Measurements from ENCODE around the gene PSMG3.

The PSMG3 gene

DNA sequence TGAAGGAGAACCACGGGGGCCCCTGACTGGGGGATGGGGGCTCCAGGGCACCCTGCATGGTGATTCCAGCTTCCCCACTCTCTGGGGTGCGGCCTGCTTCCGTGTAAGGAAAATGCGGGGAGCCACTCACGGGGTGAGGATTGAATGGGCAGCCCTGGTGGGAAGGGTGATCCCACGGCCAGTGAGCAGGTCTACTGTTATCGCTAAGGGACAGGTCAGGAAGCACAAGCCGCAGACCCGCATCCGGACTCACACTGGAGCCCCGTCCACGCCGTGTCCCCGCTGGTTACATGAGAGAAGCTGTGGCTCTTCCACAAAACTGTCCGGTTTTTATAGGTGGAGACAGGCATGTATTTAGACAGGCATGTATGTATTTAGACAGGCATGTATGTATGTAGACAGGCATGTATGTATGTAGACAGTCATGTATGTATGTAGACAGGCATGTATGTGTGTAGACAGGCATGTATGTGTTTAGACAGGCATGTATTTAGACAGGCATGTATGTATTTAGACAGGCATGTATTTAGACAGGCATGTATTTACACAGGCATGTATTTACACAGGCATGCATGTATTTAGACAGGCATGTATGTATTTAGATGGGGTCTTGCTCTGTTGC lies 5.7 kb downstream of the PSMG3 start:
- Histone ChIP-seq H3K4me1 (ENCODE audit: control insufficient read depth, insufficient read depth, low read length) (peaks cover 3% of the 10 kb centered on the region), H3K9me3 (ENCODE audit: control insufficient read depth, insufficient read depth, low read length) (no peaks in the 10 kb centered on the region), H3K27ac (ENCODE audit: low read length) (no peak overlapping the region), H3K36me3 (ENCODE audit: control insufficient read depth, insufficient read depth, low read length) (peaks cover 13% of the 10 kb centered on the region), H3K4me3 (ENCODE audit: low read length) (no peak overlapping the region), H3K27me3 (ENCODE audit: control insufficient read depth, insufficient read depth, low read length) (no peaks in the 10 kb centered on the region)
- no peak for DNase-seq (ENCODE audit: low read depth, low spot score)
- WGBS (ENCODE audit: insufficient coverage, insufficient read length) = no CpG with 5 or more reads among the region's 15 CpGs

DNA sequence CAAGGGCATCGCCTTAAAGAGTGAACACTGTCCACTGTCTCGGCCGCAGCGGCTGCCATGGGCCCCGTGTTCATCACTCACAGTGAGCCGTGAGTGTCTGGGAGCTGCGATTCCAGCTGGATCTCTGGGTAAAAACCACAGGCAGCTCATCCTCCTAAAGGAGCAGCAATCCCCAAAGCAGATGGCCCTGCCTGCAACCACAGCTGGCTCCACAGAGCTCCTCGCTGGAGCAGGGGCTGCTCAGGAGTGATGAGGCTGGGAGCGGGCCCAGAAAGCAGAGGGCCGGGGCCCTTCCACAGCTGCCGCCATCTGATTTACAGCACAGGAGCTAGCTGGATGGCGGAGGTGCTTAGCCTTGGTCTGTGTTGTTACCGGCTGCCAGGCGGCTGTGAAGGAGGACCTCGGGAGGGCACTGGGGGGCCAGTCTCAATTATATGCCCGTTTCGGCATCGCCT lies 7.2 kb downstream of the PSMG3 start:
- Histone ChIP-seq H3K4me1 (ENCODE audit: control insufficient read depth, insufficient read depth, low read length) (no peaks in the 10 kb centered on the region; the same call in 1 of the 2 replicates), H3K36me3 (ENCODE audit: control insufficient read depth, insufficient read depth, low read length) (peaks cover 9% of the 10 kb centered on the region), H3K27ac (ENCODE audit: low read length) (no peak overlapping the region), H3K4me3 (ENCODE audit: low read length) (no peak overlapping the region), H3K27me3 (ENCODE audit: control insufficient read depth, insufficient read depth, low read length) (no peaks in the 10 kb centered on the region), H3K9me3 (ENCODE audit: control insufficient read depth, insufficient read depth, low read length) (no peaks in the 10 kb centered on the region)
- no peak for DNase-seq (ENCODE audit: low read depth, low spot score)
- WGBS (ENCODE audit: insufficient coverage, insufficient read length) = no CpG with 5 or more reads among the region's 18 CpGs

DNA sequence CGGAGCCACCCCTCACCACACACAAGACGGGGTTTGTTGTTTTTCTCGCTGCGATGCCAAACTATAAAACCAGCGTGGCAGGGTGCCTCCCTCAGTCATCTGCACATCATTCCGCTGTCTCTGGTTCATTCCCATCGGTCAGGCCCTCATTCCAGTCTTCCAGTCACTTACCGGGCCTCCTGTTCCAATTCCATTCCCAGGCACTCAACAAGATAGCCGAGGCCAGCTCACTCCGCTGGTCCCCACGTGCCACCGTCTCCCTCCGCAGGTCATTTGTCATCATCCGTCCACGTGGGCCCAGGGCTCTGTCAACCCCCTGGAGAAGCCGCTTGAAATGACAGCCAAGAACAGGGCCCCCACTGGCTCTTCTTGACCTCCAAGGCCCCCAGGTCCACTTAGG lies 7.7 kb downstream of the PSMG3 start:
- H3K9me3 ChIP-seq (ENCODE audit: control insufficient read depth, insufficient read depth, low read length) = no peaks in the 10 kb centered on the region
- WGBS (ENCODE audit: insufficient coverage, insufficient read length) = no CpG with 5 or more reads among the region's 16 CpGs
- no peak overlapping the region for H3K27ac ChIP-seq (ENCODE audit: low read length)
- H3K27me3 ChIP-seq (ENCODE audit: control insufficient read depth, insufficient read depth, low read length) = no peaks in the 10 kb centered on the region
- DNase-seq (ENCODE audit: low read depth, low spot score) = no peak
- no peaks in the 10 kb centered on the region; the same call in 1 of the 2 replicates for H3K4me1 ChIP-seq (ENCODE audit: control insufficient read depth, insufficient read depth, low read length)
- H3K4me3 ChIP-seq (ENCODE audit: low read length) = no peak overlapping the region
- H3K36me3 ChIP-seq (ENCODE audit: control insufficient read depth, insufficient read depth, low read length) = peaks cover 4% of the 10 kb centered on the region

DNA sequence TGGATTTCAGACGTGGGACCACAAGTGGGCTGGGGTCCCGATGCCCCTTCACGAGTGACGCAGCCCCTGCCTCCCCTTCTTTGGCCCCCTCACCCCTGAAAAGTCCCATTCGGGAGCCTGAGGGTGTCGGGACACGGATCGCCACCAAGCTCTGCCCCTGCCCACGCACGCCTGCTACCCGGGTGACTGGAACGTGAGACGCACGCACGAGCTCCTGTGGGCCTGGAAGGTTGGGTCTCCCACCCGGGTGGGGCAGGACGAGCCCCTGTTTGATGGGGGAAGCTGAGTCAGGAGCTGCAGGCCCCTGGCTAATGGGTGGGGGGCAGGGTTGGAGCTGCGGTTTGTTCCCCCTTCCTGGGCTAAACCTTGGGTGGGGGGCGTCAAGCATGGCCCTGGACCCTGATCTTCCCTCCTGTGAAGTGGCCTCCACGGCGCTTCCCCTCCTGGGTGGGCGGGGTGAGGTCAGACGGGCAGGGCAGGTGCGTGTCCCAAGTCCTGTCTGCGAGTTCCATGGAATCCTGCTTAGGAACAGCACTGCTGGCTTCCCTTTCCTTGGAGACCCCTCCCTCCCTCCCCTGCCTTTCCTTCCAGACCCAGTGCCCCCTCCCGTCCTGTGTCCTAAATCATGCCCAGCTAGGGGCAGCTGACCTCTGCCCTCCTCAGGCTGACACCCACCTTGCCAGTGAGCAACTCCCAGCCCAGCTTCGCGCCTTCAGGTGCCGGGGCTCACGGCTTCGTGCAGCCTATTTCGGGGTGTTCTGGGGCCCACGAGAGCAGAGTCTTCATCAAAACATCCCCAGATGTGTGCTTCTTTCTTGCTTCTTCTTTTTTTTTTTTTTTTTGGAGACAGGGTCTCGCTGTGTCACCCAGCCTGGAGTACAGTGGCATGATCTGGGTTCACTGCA lies 8.5 kb downstream of the PSMG3 start:
- Histone ChIP-seq H3K4me1 (ENCODE audit: control insufficient read depth, insufficient read depth, low read length) (no peaks in the 10 kb centered on the region; the same call in 1 of the 2 replicates), H3K36me3 (ENCODE audit: control insufficient read depth, insufficient read depth, low read length) (no peaks in the 10 kb centered on the region; the same call in 1 of the 2 replicates), H3K9me3 (ENCODE audit: control insufficient read depth, insufficient read depth, low read length) (no peaks in the 10 kb centered on the region), H3K27me3 (ENCODE audit: control insufficient read depth, insufficient read depth, low read length) (no peaks in the 10 kb centered on the region), H3K4me3 (ENCODE audit: low read length) (no peak overlapping the region), H3K27ac (ENCODE audit: low read length) (no peak overlapping the region)
- WGBS (ENCODE audit: insufficient coverage, insufficient read length) = no CpG with 5 or more reads among the region's 34 CpGs
- no peak for DNase-seq (ENCODE audit: low read depth, low spot score)

DNA sequence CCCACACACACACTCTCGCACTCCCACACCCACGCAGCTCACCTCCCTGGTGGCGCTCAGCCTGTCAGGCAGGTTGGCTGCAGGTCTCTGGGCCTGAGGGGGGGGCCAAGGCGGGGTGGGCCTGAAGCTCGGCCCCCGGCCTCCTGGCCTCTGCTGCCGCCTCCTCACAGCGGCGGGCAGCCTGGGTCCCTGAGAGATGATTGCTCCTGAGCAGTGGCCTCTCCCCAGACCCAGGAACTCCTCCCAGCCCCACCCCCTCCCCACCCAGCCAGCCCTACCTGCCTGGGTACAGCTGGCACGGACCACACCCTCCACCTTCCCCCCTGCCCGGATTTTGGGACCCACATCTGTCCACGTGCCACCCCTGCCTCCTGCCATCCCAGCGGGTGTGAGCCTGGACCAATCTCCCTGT lies 9.2 kb downstream of the PSMG3 start:
- Histone ChIP-seq H3K27me3 (ENCODE audit: control insufficient read depth, insufficient read depth, low read length) (no peaks in the 10 kb centered on the region), H3K27ac (ENCODE audit: low read length) (no peak overlapping the region), H3K9me3 (ENCODE audit: control insufficient read depth, insufficient read depth, low read length) (no peaks in the 10 kb centered on the region), H3K4me1 (ENCODE audit: control insufficient read depth, insufficient read depth, low read length) (peaks cover 1% of the 10 kb centered on the region; the same call in 1 of the 2 replicates), H3K36me3 (ENCODE audit: control insufficient read depth, insufficient read depth, low read length) (no peaks in the 10 kb centered on the region; the same call in 1 of the 2 replicates), H3K4me3 (ENCODE audit: low read length) (no peak overlapping the region)
- DNase-seq (ENCODE audit: low read depth, low spot score) = no peak
- WGBS (ENCODE audit: insufficient coverage, insufficient read length) = no CpG with 5 or more reads among the region's 13 CpGs

DNA sequence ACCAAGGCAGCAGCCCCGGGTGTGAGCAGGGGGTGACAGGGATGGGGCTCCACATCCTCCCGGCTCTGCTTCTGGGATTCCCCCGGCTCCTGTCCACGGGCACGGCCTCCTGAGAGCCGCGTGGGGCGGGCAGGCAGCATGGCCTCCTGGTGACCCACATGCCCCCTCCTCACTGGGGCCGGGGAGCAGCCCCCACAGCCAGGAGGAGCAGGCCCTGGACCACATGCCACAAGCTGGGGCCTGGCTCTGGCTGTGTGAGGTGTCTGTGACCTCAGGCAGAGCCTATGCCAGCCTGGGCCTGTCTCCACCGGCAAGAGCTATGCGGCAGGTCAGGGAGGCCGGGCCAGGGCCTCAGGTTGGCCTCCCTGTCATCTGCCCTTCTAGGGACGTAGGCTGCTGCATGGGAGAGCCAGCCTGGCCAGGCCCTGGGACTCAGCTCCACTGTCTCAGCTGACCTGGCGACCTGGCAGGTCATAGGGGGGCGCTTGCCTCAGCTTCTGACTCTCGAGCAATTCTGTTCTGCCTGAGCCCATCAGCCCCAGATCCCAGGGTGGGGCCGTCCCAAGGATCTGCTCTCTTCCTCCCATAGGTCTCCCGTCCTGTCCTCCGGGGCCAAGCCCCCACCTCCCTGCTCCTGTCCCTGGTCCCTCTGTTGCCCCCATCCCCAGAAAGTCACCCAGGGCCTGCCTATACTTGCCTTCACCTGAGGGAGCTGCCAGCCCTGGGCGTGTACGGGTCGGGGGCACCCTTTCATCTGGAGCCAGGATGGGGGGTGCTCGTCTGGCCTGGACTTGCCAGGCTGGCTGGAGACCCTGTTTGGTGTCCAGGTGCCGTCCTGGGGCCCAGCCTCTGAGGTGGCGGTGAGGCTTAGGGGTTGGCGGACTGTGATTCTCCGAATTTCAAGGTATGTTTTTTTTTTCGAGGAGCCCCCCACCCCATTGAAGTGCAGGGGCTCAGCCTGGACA lies 9.9 kb downstream of the PSMG3 start:
- Histone ChIP-seq H3K27me3 (ENCODE audit: control insufficient read depth, insufficient read depth, low read length) (no peaks in the 10 kb centered on the region), H3K27ac (ENCODE audit: low read length) (no peak overlapping the region), H3K4me1 (ENCODE audit: control insufficient read depth, insufficient read depth, low read length) (peaks cover 6% of the 10 kb centered on the region; the same call in 1 of the 2 replicates), H3K36me3 (ENCODE audit: control insufficient read depth, insufficient read depth, low read length) (no peaks in the 10 kb centered on the region; the same call in 1 of the 2 replicates), H3K9me3 (ENCODE audit: control insufficient read depth, insufficient read depth, low read length) (no peaks in the 10 kb centered on the region), H3K4me3 (ENCODE audit: low read length) (no peak overlapping the region)
- no peak for DNase-seq (ENCODE audit: low read depth, low spot score)
- no CpG with 5 or more reads among the region's 28 CpGs for WGBS (ENCODE audit: insufficient coverage, insufficient read length)

DNA sequence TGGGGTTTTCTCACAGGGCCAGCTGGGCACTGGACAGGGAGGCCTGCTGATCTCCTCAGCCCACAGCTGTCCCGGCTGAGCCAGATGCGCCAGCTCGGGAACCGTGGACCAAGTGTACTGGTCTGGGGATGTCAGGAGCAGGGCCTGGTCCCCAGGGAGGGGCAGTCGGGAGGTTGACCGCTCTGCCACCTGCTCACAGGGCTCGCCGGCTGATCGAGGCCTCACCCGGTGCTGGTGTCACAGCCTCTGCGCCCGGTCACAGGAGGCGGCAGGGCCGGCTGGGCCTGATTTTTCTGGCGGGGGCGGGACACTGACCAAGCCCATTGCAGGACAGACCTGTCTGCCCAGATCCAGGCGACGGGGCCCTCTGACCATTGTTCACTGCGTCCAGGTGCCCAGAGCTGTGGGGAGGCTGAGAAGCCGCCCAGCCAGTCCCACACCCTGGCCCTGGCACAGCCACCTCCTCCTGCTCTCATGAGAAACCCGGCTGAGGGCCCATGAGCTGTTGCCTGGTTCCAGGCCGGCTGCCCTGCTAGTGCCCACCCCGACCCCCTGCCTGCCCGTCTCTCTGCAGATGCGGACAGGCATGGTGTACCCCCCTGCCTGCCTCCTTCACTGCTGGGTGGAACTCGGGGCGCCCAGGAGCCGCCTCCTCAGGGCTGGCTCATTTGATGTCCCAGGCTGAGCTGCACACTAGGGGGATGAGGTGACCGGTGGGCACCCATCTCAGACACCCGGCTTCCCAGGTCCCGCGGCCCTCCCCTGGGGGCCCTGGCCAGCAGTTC lies 10.8 kb downstream of the PSMG3 start:
- Histone ChIP-seq H3K9me3 (ENCODE audit: control insufficient read depth, insufficient read depth, low read length) (no peaks in the 10 kb centered on the region), H3K27ac (ENCODE audit: low read length) (no peak overlapping the region), H3K4me1 (ENCODE audit: control insufficient read depth, insufficient read depth, low read length) (peaks cover 7% of the 10 kb centered on the region; the same call in 1 of the 2 replicates), H3K27me3 (ENCODE audit: control insufficient read depth, insufficient read depth, low read length) (no peaks in the 10 kb centered on the region), H3K36me3 (ENCODE audit: control insufficient read depth, insufficient read depth, low read length) (no peaks in the 10 kb centered on the region; the same call in 1 of the 2 replicates), H3K4me3 (ENCODE audit: low read length) (no peak overlapping the region)
- no CpG with 5 or more reads among the region's 32 CpGs for WGBS (ENCODE audit: insufficient coverage, insufficient read length)
- DNase-seq (ENCODE audit: low read depth, low spot score) = no peak

DNA sequence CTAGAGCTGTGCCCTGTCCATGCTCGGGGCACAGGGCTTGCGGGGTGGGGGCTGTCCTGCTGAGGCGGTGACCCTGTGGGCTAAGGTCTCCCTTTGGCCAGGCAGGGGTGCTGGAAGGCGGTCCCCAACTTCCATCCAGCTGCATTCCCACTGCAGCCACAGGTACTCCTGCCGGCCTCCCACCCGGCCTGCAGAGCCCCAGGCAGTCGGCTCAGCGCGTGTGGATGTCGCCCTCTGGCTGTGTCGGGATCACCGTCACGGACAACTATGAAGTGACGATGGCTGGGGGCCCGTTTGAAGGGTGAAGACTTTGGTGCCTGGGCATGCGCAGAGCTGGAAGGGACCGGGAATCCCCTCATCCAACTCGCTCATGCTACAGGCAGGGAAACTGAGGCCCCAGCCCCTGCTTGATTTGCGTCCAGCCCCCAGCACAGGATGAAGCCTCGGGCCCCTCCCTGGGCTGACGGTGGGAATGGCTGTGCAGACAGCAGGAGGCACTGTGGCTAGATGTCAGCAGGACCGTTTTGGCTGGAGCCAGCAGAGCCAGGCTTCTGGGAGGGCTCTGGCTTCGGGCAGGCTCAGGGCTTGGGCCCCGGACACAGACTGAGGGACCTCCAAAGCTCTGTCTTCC lies 11.5 kb downstream of the PSMG3 start:
- no peaks in the 10 kb centered on the region for H3K27me3 ChIP-seq (ENCODE audit: control insufficient read depth, insufficient read depth, low read length)
- no peak for DNase-seq (ENCODE audit: low read depth, low spot score)
- H3K4me1 ChIP-seq (ENCODE audit: control insufficient read depth, insufficient read depth, low read length) = peaks cover 7% of the 10 kb centered on the region; the same call in 1 of the 2 replicates
- no peaks in the 10 kb centered on the region for H3K9me3 ChIP-seq (ENCODE audit: control insufficient read depth, insufficient read depth, low read length)
- no peak overlapping the region for H3K27ac ChIP-seq (ENCODE audit: low read length)
- H3K36me3 ChIP-seq (ENCODE audit: control insufficient read depth, insufficient read depth, low read length) = no peaks in the 10 kb centered on the region; the same call in 1 of the 2 replicates
- no peak overlapping the region for H3K4me3 ChIP-seq (ENCODE audit: low read length)
- WGBS (ENCODE audit: insufficient coverage, insufficient read length) = no CpG with 5 or more reads among the region's 24 CpGs

DNA sequence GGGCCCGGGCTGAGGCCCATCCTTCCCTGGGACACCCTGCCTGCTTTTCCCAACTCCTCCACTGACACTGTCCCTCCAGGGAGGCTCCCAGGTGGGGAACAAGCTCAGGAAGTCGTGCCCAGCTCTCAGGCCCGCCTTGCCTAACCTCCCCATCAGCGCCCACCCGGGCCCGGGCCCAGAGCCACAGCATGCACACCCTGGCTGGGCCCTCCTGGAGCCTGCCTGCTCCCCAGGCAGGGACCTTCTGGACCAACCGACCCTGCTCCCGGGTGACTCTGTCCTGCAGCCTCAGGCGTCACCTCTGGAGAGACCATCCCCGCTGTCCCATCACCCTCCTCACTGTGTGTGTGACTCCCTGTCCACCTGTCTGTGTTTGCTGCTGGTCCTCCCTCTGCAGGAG lies 12.1 kb downstream of the PSMG3 start:
- Histone ChIP-seq H3K4me1 (ENCODE audit: control insufficient read depth, insufficient read depth, low read length) (peaks cover 7% of the 10 kb centered on the region; the same call in 1 of the 2 replicates), H3K27me3 (ENCODE audit: control insufficient read depth, insufficient read depth, low read length) (no peaks in the 10 kb centered on the region)
- no CpG with 5 or more reads among the region's 10 CpGs for WGBS (ENCODE audit: insufficient coverage, insufficient read length)

More for the DNA sequence above, 12.1 kb downstream of the PSMG3 start:
- no peak overlapping the region for H3K4me3 ChIP-seq (ENCODE audit: low read length)
- no peaks in the 10 kb centered on the region; the same call in 1 of the 2 replicates for H3K36me3 ChIP-seq (ENCODE audit: control insufficient read depth, insufficient read depth, low read length)
- no peak overlapping the region for H3K27ac ChIP-seq (ENCODE audit: low read length)
- no peak for DNase-seq (ENCODE audit: low read depth, low spot score)
- H3K9me3 ChIP-seq (ENCODE audit: control insufficient read depth, insufficient read depth, low read length) = no peaks in the 10 kb centered on the region
